22Rv1 (cell line): ENCODE data around the gene GRM8.

Experiments
- H3K27ac ChIP-seq: fragments of 450-650 bp; 2 replicates; pipeline ENCODE4 v1.5.1; 2017
- CTCF ChIP-seq: fragments of 450-650 bp; IDR thresholded peaks from 2 replicates; pipeline ENCODE4 v1.5.1; 2017; ENCODE audit warnings: mild to moderate bottlenecking
- ZFX ChIP-seq: fragments of 450-650 bp; IDR thresholded peaks from 2 replicates; pipeline ENCODE4 v1.6.1; 2017; ENCODE audit warnings: antibody characterized with exemption, borderline replicate concordance

Gene GRM8

DNA sequence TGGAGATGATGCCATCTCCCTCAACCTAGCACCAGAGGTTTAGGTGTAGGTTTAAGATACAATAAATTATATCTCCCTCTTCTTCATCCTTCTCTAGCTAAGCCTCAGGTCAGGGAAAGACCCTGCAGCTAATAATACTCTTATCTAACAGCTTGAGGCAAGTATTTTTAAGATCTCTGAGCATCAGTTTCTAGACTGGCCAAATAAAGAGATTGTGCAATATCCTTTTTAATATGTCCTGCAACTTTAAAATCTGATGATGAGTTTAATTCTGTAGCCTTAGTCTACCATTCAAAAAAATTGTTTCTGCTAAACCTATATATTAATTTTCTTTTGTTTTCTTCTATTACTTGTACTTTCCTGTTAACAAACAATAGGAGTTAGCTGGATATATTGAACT lies 850.8 kb downstream of the GRM8 start:
- no peak for TF ChIP-seq ZFX
- TF ChIP-seq CTCF: no peak
- H3K27ac ChIP-seq: no peak overlapping the region

GRCh38 chr7:126398851-126399529 lies 853.8 kb downstream of the GRM8 start:
- H3K27ac ChIP-seq: no peak overlapping the region
- TF ChIP-seq ZFX: no peak
- TF ChIP-seq CTCF: no peak

DNA sequence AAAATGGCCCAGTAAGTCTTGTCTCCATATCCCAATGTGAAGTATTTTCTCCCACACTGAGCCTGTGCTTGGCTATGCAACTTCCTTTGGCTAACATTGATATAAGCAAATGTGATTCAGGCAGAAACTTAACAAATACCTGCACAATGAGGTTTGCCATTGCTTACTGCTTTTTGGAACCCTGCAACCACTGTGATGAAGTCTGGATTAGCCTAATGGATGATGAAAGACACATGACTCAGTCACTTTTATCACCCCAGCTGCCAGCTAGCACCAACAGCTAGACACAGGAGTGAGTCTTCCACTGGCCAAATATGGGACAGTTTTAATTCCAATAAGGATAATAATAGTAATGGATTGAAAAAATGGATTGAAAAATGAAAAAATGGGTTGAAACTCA lies 854.5 kb downstream of the GRM8 start:
- TF ChIP-seq CTCF: no peak
- TF ChIP-seq ZFX: no peak

GRCh38 chr7:126394406-126394805 lies 858.3 kb downstream of the GRM8 start:
- no peak for TF ChIP-seq ZFX
- TF ChIP-seq CTCF: no peak
- H3K27ac ChIP-seq: no peak overlapping the region

More for the DNA sequence above, 854.5 kb downstream of the GRM8 start:
- no peak overlapping the region for H3K27ac ChIP-seq
